HL-60/S4 treated with retinoic acid at 250 ng/mL for 4 days and 3 days (cell line): ENCODE data around the gene MYO16.
"Not testable (repeated sequence)": the region's sequence is repeated elsewhere in the genome, so short reads cannot be mapped to it uniquely, and the experiment has no call there.

Source experiments
- in situ Hi-C: fragments of 300-500 bp; cut with MboI; formaldehyde crosslinking; loops from 2 replicates; pipeline ENCODE4 v1.7.0; 2022; ENCODE audit warnings: low sequenced_read_pairs

MYO16 gene

GRCh38 chr13:109211616-109212015 lies 582.2 kb downstream of the MYO16 start:
- in situ Hi-C loops, result no loop called here

GRCh38 chr13:109212650-109213049 lies 583.2 kb downstream of the MYO16 start:
- in situ Hi-C loops, result no loop called here

- in situ Hi-C loops, result no loop called here
Observed at GRCh38 chr13:109213714-109214113, 584.3 kb downstream of the MYO16 start.

GRCh38 chr13:109214393-109214792 lies 585.0 kb downstream of the MYO16 start:
- in situ Hi-C loops, result no loop called here

GRCh38 chr13:109215377-109215776 lies 586.0 kb downstream of the MYO16 start:
- in situ Hi-C loops, result no loop called here

- in situ Hi-C loops, result not testable (repeated sequence)
Observed at GRCh38 chr13:109217510-109217909, 588.1 kb downstream of the MYO16 start.

- in situ Hi-C loops, result no loop called here
Observed at GRCh38 chr13:109220631-109221030, 591.2 kb downstream of the MYO16 start.

- in situ Hi-C loops, result no loop called here
Observed at GRCh38 chr13:109224033-109224432, 594.6 kb downstream of the MYO16 start.

GRCh38 chr13:109226631-109227030 lies 597.2 kb downstream of the MYO16 start:
- in situ Hi-C loops, result no loop called here

GRCh38 chr13:109227344-109227940 lies 598.0 kb downstream of the MYO16 start:
- in situ Hi-C loops, result no loop called here

- in situ Hi-C loops, result no loop called here
Observed at GRCh38 chr13:109228211-109228610, 598.8 kb downstream of the MYO16 start.

GRCh38 chr13:109231888-109232287 lies 602.5 kb downstream of the MYO16 start:
- in situ Hi-C loops, result no loop called here

GRCh38 chr13:109233293-109233692 lies 603.9 kb downstream of the MYO16 start:
- in situ Hi-C loops, result no loop called here

GRCh38 chr13:109235901-109236300 lies 606.5 kb downstream of the MYO16 start:
- in situ Hi-C loops, result no loop called here

GRCh38 chr13:109241160-109241559 lies 611.7 kb downstream of the MYO16 start:
- in situ Hi-C loops, result no loop called here

GRCh38 chr13:109243311-109243951 lies 614.0 kb downstream of the MYO16 start:
- in situ Hi-C loops, result no loop called here

GRCh38 chr13:109244566-109244965 lies 615.2 kb downstream of the MYO16 start:
- in situ Hi-C loops, result no loop called here

- in situ Hi-C loops, result no loop called here
Observed at GRCh38 chr13:109246001-109246400, 616.6 kb downstream of the MYO16 start.

GRCh38 chr13:109249780-109250528 lies 620.5 kb downstream of the MYO16 start:
- in situ Hi-C loops, result no loop called here

- in situ Hi-C loops, result no loop called here
Observed at GRCh38 chr13:109251956-109252355, 622.5 kb downstream of the MYO16 start.

GRCh38 chr13:109253316-109253715 lies 623.9 kb downstream of the MYO16 start:
- in situ Hi-C loops, result no loop called here

GRCh38 chr13:109254274-109254673 lies 624.9 kb downstream of the MYO16 start:
- in situ Hi-C loops, result no loop called here
